WERI-Rb-1 (cell line): ENCODE results near the gene UBE2E2.

Experiments
- DNase-seq: peaks from one replicate; pipeline ENCODE4 v3.0.0-alpha.2; 2020
- H3K27ac ChIP-seq: fragments of 250-450 bp; sonication (Bioruptor Pico); 2 replicates; pipeline ENCODE4 v1.5.1; 2020; ENCODE audit warnings: mild to moderate bottlenecking, moderate library complexity
- H3K27me3 ChIP-seq: fragments of 250-450 bp; sonication (Bioruptor Pico); 2 replicates; pipeline ENCODE4 v1.5.1; 2021; ENCODE audit warnings: mild to moderate bottlenecking, low read depth, moderate library complexity; ENCODE audit not compliant: insufficient read depth, severe bottlenecking
- H3K36me3 ChIP-seq: fragments of 250-450 bp; sonication (Bioruptor Pico); 2 replicates; pipeline ENCODE4 v1.5.1; 2020; ENCODE audit warnings: mild to moderate bottlenecking, moderate library complexity
- H3K4me3 ChIP-seq: 2 replicates; pipeline ENCODE4 v1.5.1; 2011; ENCODE audit warnings: low read depth, mild to moderate bottlenecking, control low read depth, low read length
- H3K9me3 ChIP-seq: fragments of 250-450 bp; sonication (Bioruptor Pico); 2 replicates; pipeline ENCODE4 v1.5.1; 2021; ENCODE audit warnings: mild to moderate bottlenecking, moderate library complexity; ENCODE audit not compliant: severe bottlenecking
- CTCF ChIP-seq: IDR thresholded peaks from 2 replicates; pipeline ENCODE4 v1.5.1; 2011; ENCODE audit warnings: low read depth, mild to moderate bottlenecking, control low read depth, inconsistent platforms, low read length

The UBE2E2 gene

GRCh38 chr3:23206366-23206765 is 3.2 kb downstream of the UBE2E2 start:
- no peaks in the 10 kb centered on the region for H3K9me3 ChIP-seq
- no peaks in the 10 kb centered on the region; the same call in 1 of the 2 replicates for H3K36me3 ChIP-seq
- H3K4me3 ChIP-seq: no peak overlapping the region
- DNase-seq: no peak
- H3K27me3 ChIP-seq: no peaks in the 10 kb centered on the region
- TF ChIP-seq CTCF: no peak
- H3K27ac ChIP-seq: no peak overlapping the region

GRCh38 chr3:23209103-23209502 is 6.0 kb downstream of the UBE2E2 start:
- TF ChIP-seq CTCF: no peak
- H3K9me3 ChIP-seq: no peaks in the 10 kb centered on the region
- no peak for DNase-seq
- no peaks in the 10 kb centered on the region for H3K27me3 ChIP-seq
- no peaks in the 10 kb centered on the region for H3K36me3 ChIP-seq
- H3K4me3 ChIP-seq: no peak overlapping the region
- H3K27ac ChIP-seq: no peak overlapping the region

GRCh38 chr3:23209747-23210487 is 6.8 kb downstream of the UBE2E2 start:
- H3K9me3 ChIP-seq: no peaks in the 10 kb centered on the region
- H3K27me3 ChIP-seq: no peaks in the 10 kb centered on the region
- no peak overlapping the region for H3K4me3 ChIP-seq
- no peak for TF ChIP-seq CTCF
- no peak overlapping the region for H3K27ac ChIP-seq
- no peaks in the 10 kb centered on the region for H3K36me3 ChIP-seq
- no peak for DNase-seq

- no peak for DNase-seq
- Histone ChIP-seq H3K9me3 (no peaks in the 10 kb centered on the region), H3K4me3 (no peak overlapping the region), H3K27ac (no peak overlapping the region), H3K36me3 (no peaks in the 10 kb centered on the region), H3K27me3 (no peaks in the 10 kb centered on the region)
- no peak for TF ChIP-seq CTCF
Measured at GRCh38 chr3:23213813-23214212, 10.7 kb downstream of the UBE2E2 start.

- no peak for TF ChIP-seq CTCF
- DNase-seq: no peak
- Histone ChIP-seq H3K9me3 (no peaks in the 10 kb centered on the region), H3K36me3 (no peaks in the 10 kb centered on the region), H3K27ac (no peak overlapping the region), H3K27me3 (no peaks in the 10 kb centered on the region), H3K4me3 (no peak overlapping the region)
Measured at GRCh38 chr3:23217872-23218554, 14.9 kb downstream of the UBE2E2 start.
